Measurements from ENCODE around the gene PYGM. TPM values are rescaled to one million over a fixed set of nuclear protein-coding genes. Genes with fewer than 3 reads are reported as not detected.

Gene PYGM
- total RNA-seq, 4 donors from 2014 or later = 0.11 to 2.0 (median 0.44) TPM

- no peak for DNase-seq (ENCODE audit: low spot score in 2 of 2)
- no peak overlapping the region for H3K4me3 ChIP-seq (ENCODE audit: low read depth, poor library complexity, severe bottlenecking)
- WGBS, 2 donors = 79 to 83% methylated on average over 7 of the region's 7 CpGs
- TF ChIP-seq CTCF (IDR thresholded peaks at IDR 0.05) (peak in 1 of 3 donors; percentile 10), POLR2A (IDR thresholded peaks at IDR 0.05) (no peak)
- intact Hi-C loops (cut with DNase I; ENCODE audit: low total_unique reads) = no loop called here
Observed at GRCh38 chr11:64724863-64725532, 34.8 kb downstream of the PYGM start.

- WGBS, 2 donors = 55 to 64% methylated on average over 8 to 9 of the region's 9 CpGs
- intact Hi-C loops (cut with DNase I; ENCODE audit: low total_unique reads) = no loop called here
Observed at GRCh38 chr11:64723907-64724862, 35.6 kb downstream of the PYGM start.

GRCh38 chr11:64723117-64723906 lies 36.5 kb downstream of the PYGM start, which contains the start of gene NRXN2:
Gene NRXN2 (minus strand): TSS chr11:64723197. CDS start chr11:64713699, 9,498 bp downstream.
- peak within 1 kb of the TSS; percentile 56 for H3K4me3 ChIP-seq (ENCODE audit: low read depth, poor library complexity, severe bottlenecking)
- intact Hi-C loops (cut with DNase I; ENCODE audit: low total_unique reads) = no loop called here
- 2 to 5% methylated on average over 17 to 54 of the region's 66 CpGs for WGBS, 2 donors
- DNase-seq (ENCODE audit: low spot score in 2 of 2) = peak; percentile 65 to 94
- TF ChIP-seq POLR2A (IDR thresholded peaks at IDR 0.05) = no peak
- TF ChIP-seq CTCF (IDR thresholded peaks at IDR 0.05) = peak in 1 of 3 donors; percentile 24

More at GRCh38 chr11:64723907-64724862, 35.6 kb downstream of the PYGM start:
- TF ChIP-seq CTCF (IDR thresholded peaks at IDR 0.05) = no peak
- no peak for TF ChIP-seq POLR2A (IDR thresholded peaks at IDR 0.05)
- no peak overlapping the region for H3K4me3 ChIP-seq (ENCODE audit: low read depth, poor library complexity, severe bottlenecking)
- no peak for DNase-seq (ENCODE audit: low spot score in 2 of 2)

GRCh38 chr11:64722141-64723065 lies 37.4 kb downstream of the PYGM start:
- no peak for TF ChIP-seq POLR2A (IDR thresholded peaks at IDR 0.05)
- no peak for TF ChIP-seq CTCF (IDR thresholded peaks at IDR 0.05)
- intact Hi-C loops (cut with DNase I; ENCODE audit: low total_unique reads) = no loop called here
- DNase-seq (ENCODE audit: low spot score in 2 of 2) = no peak
- 9 to 13% methylated on average over 20 to 33 of the region's 36 CpGs for WGBS, 2 donors
- no peak overlapping the region for H3K4me3 ChIP-seq (ENCODE audit: low read depth, poor library complexity, severe bottlenecking)

DNA sequence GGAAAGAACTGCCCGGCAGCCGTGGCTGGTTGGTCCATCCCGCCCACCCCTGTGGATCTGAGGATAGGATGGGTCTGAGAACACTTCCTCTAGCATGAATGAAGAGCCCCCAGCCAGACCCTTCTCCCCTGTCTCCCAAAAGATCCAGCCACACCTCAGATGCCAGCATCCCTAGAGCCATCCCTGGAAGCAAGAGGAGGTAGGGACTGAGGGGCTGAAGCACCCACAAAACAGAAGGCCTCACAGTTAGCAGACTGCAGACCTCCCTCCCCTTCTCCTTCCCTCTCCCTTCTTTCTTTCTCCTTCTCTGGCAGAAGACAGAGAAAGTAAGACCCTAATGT lies 38.4 kb downstream of the PYGM start:
- TF ChIP-seq POLR2A (IDR thresholded peaks at IDR 0.05) (no peak), CTCF (IDR thresholded peaks at IDR 0.05) (no peak)
- H3K4me3 ChIP-seq (ENCODE audit: low read depth, poor library complexity, severe bottlenecking) = no peak overlapping the region
- intact Hi-C loops (cut with DNase I; ENCODE audit: low total_unique reads) = no loop called here
- whole genome bisulfite sequencing, 2 donors = 44 to 79% methylated on average over 3 of the region's 3 CpGs
- no peak for DNase-seq (ENCODE audit: low spot score in 2 of 2)

All from lower leg skin (tissue), 4 donors.